HG03108 (cell line): ENCODE data around the gene CCDC116.

Experiments used
- ATAC-seq: cut with Tn5 transposase; IDR thresholded peaks from one replicate; pipeline ENCODE4 v1.9.1; 2021; ENCODE audit warnings: moderate library complexity; ENCODE audit not compliant: unreplicated experiment

The CCDC116 gene

DNA sequence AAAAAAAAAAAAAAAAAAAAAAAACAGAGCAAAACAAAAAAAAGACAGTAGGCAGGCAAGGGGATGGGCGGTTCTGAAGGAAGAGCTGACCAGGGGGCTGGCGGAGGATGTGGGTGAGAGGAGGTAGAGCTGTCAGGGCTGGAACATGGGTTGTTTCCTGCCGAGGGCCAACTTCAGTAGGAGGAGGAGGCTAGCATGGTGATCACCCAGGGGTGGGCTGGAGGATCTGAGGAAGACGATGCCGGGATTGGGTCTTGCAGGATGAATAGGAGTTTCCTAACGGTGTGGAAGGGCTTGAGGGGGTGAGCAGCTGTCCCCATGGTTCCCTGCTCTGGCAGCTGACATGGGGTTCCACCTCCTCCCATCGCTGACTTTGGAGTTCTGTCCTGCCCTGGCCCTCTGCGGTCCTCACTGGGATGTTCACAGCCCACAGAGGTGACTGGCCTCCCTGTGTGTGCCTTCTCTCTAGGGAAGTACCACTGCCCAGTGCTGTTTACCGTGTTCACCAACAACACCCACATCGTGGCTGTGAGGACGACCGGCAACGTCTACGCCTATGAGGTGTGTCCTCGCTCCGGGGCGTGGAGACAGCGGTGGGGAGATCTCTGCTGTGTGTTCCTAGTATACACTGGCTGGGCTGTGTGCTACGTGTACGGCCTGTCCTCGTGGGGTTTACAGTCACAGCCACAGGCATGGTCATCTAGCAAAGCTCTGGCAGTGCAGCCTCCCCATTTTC lies 48.4 kb downstream of the CCDC116 start:
- ATAC-seq, result no peak

DNA sequence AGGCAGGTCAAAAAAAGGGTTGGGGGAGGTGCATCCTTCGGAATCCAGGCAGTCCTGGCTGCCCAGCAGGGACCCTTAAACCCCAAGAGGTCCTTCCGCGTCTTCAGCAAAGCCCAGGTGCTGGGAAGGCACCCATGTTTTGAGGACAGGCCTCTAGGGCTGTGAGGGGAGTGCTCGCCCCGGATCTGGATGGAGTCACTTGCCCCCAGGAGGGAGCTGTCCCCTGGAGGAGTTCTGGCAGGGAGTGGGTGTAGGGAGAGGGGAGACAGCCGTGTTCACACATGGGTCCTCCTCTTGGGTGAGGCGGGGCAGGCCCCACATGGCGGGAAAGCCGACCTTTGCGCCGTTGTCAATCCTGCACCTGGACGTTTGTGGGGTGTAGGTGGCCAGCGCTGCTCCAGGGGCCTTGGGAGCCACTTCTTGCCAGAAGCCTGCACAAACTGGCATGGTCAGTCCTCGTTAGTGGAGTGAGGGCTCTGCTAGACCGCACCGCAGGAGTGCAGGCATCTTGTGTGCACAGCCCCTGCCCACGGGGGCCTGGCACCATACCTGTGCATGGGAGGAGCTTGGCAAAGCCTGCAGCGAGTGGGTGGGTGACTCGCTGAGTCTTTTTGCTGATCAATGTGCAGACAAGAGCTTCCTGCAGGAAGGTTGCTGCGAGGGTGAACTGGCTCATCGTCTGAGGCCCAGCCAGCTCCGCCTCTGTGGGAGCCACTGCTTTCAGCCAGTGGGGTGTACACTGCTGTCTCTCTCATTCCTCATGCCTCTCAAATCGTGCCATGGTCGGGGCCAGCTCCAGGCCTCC lies 49.2 kb downstream of the CCDC116 start:
- no peak for ATAC-seq

DNA sequence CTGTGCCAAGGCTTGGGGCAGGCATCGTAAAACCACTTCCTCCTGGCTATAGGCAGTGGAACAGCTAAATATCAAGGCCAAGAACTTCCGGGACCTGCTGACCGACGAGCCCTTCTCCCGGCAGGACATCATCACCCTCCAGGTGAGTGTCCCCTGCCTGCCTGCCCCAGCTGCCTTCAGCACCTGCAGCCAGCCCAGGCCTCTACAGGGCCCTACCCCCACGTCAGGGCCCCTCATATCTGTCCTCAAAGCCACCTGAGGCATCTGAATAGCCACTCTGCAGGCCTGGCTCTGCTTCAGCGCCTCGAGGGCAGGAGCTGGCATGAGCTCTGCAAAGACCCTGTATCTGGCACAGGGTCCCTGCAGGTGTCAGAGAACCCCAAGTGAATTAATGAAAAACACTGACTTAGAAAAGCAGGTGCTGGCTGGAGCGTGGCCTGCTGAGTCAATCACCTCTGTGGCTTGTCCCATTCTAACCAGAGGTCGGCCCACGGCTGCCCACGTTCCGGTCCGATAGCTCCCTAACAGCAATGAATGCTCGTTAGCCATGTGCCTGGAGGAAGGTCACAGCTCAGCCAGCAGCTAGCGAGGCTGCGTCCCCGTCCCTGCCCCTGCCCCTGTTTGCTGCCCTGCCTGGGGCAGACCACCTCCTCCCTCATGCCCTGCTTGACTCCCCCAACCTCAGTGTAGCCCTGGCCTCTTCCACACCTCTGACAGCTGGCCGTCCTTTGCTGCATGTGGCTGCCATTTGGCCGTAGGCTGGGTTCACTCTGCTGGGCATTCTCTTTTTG lies 50.0 kb downstream of the CCDC116 start:
- no peak for ATAC-seq

DNA sequence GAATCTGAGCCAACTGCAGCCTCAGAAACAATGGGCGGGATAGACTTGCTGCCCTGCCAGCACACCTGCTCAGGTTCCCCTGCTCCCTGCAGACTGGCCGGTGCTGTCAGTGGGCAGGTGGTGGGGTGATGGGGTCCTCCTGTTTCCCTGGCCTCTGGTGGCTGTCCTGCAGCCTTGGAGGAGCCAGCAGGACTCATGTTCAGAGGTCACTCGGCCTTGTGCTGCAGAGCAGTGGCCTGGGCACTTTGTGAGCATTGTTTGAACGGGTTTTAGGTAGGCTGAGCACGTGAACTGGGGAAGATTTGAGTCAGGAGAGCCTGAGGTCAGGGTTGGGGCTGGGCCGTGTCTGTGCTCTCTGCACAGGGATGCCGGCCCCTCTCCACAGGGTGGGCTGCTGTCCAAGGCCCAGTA lies 50.8 kb downstream of the CCDC116 start:
- ATAC-seq, result no peak

DNA sequence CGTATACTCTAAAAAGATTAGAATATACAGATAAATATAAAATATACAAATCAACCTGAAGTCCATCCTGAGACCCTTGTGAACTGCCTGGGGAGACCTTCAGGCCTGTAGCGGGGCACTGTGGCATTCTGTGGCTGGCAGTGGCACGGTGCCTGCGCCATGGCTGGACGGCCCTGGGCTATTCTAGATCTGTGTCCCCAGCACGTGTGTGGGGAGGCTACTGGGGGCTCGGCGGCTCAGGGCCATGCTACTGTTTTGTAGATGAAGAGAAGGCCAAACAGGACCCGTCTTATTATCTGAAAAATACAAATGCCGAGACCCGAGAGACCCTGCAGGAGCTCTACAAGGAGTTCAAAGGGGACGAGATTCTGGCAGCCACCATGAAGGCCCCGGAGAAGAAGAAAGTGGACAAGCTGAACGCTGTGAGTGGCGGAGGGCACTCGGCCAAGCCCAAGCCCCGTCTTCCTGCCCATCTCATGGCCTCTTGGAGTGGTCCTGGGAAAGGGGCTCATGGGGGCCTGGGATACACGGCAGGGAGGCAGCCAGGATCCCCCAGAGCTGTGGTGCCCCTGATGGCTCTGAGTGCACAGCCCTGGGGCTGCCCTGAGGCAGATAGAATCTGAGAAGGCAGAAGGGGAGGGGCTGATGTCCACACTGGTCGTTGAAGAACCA lies 52.1 kb downstream of the CCDC116 start:
- no peak for ATAC-seq

DNA sequence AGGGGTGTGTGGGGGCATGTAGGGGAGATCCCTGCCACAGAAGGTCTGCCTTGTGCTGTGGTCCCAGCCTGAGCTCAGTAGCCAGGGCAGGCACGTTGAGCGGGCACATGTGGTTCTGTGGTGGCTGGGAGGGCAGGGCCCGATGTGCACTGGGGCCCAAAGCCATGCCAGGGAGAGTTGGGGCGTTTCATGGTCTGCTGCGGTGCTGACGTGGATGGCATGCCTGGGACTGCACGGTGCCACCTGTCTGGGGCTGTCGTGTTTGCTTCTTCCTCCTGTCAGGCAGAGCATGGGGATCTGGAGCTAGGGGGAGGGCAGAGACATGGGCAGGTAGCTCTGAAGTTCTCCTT lies 52.6 kb downstream of the CCDC116 start:
- no peak for ATAC-seq

DNA sequence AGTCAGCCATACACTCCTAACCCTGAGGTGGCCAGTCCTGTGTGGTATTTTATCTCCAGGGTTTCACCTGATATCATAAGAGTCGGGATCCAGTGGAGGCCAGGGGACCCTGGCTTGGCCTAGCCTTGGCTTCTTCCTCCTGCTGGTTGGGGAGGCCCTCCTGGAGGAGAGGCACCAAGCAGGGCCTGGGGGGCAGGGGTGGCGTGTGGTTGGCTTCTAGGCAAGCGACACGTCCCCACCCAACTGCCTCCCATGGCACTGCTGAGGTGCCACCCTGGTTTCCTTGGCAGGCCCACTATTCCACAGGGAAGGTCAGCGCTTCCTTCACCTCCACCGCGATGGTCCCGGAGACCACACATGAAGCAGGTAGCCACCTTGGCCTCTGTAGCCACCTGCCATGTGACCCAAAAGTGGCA lies 53.6 kb downstream of the CCDC116 start:
- ATAC-seq, result no peak
